IMR-90 (cell line): ENCODE results near the gene RGMA. TPM values are rescaled to one million over a fixed set of nuclear protein-coding genes. Genes with fewer than 3 reads are reported as not detected.

Source experiments
- ATAC-seq: fragments of 200-7000 bp; cut with Tn5 transposase; 2 replicates; pipeline ENCODE4 v1.9.1; 2020; ENCODE audit warnings: low read depth, mild to moderate bottlenecking, moderate library complexity
- BruUV-seq: library from RNA; stranded (reverse); fragments of 400-500 nt; replicated peaks from 2 replicates; lab custom pipeline; 2021; lab: Mats Ljungman, UMichigan
- CTCF ChIA-PET: fragments of 300-600 bp; formaldehyde crosslinking; extraction: SDS; loops from one replicate; lab custom pipeline; 2021; ENCODE audit warnings: antibody characterized with exemption; lab: Yijun Ruan, JAX
- POLR2A ChIA-PET: fragments of 300-600 bp; sonication (Branson Sonifier 250); formaldehyde crosslinking; loops from one replicate; lab custom pipeline; 2022; ENCODE audit warnings: antibody characterized with exemption; ENCODE audit not compliant: unreplicated experiment; lab: Charles Lee
- DNase-seq: peaks from one replicate; pipeline ENCODE4 v3.0.0; 2013
- H2AFZ ChIP-seq: replicated peaks from 2 replicates; pipeline ENCODE3; 2013; ENCODE audit warnings: low read length, mild to moderate bottlenecking; ENCODE audit not compliant: poor library complexity
- H2AK5ac ChIP-seq: 2 replicates; pipeline ENCODE4 v1.6.1; 2013; ENCODE audit warnings: low read depth, low read length, inconsistent platforms
- H2AK9ac ChIP-seq: replicated peaks from 2 replicates; pipeline ENCODE3; 2013; ENCODE audit warnings: mild to moderate bottlenecking, low read depth, low read length, moderate library complexity; ENCODE audit not compliant: poor library complexity
- H2BK120ac ChIP-seq: 2 replicates; pipeline ENCODE4 v1.6.1; 2013; ENCODE audit warnings: low read depth, low read length, inconsistent platforms
- H2BK15ac ChIP-seq: 3 replicates; pipeline ENCODE4 v1.6.1; 2013; ENCODE audit warnings: low read depth, low read length, inconsistent platforms
- H2BK20ac ChIP-seq: 2 replicates; pipeline ENCODE4 v1.6.1; 2013; ENCODE audit warnings: low read depth, mild to moderate bottlenecking, inconsistent platforms, low read length, moderate library complexity
- H2BK5ac ChIP-seq: 2 replicates; pipeline ENCODE4 v1.6.1; 2013; ENCODE audit warnings: mild to moderate bottlenecking, low read depth, low read length, inconsistent platforms; ENCODE audit not compliant: poor library complexity, severe bottlenecking
- H3K14ac ChIP-seq: replicated peaks from 2 replicates; pipeline ENCODE4 v1.6.1; 2013; ENCODE audit warnings: low read depth, low read length, inconsistent platforms
- H3K18ac ChIP-seq: 2 replicates; pipeline ENCODE4 v1.6.1; 2013; ENCODE audit warnings: low read depth, low read length, control low read depth
- H3K23ac ChIP-seq: 2 replicates; pipeline ENCODE4 v1.6.1; 2013; ENCODE audit warnings: low read depth, low read length, inconsistent platforms
- H3K27ac ChIP-seq: 2 replicates; pipeline ENCODE4 v1.5.1; 2013; ENCODE audit warnings: mild to moderate bottlenecking, control low read depth, low read length; ENCODE audit not compliant: insufficient read depth
- H3K27me3 ChIP-seq: 2 replicates; pipeline ENCODE4 v1.6.1; 2013; ENCODE audit warnings: low read length; ENCODE audit not compliant: control insufficient read depth, insufficient read depth
- H3K36me3 ChIP-seq: 2 replicates; pipeline ENCODE4 v1.6.1; 2013; ENCODE audit warnings: low read length, mixed read lengths; ENCODE audit not compliant: control insufficient read depth, insufficient read depth
- H3K4ac ChIP-seq: 2 replicates; pipeline ENCODE4 v1.6.1; 2013; ENCODE audit warnings: low read depth, low read length, inconsistent platforms
- H3K4me1 ChIP-seq: 2 replicates; pipeline ENCODE4 v1.6.1; 2013; ENCODE audit warnings: low read length, mixed read lengths; ENCODE audit not compliant: control insufficient read depth, insufficient read depth
- H3K4me2 ChIP-seq: 2 replicates; pipeline ENCODE4 v1.6.1; 2013; ENCODE audit warnings: low read depth, mild to moderate bottlenecking, control low read depth, low read length, moderate library complexity
- H3K4me3 ChIP-seq: 2 replicates; pipeline ENCODE4 v1.5.1; 2013; ENCODE audit warnings: low read depth, mild to moderate bottlenecking, control low read depth, low read length, moderate library complexity; ENCODE audit not compliant: insufficient read depth
- H3K56ac ChIP-seq: 2 replicates; pipeline ENCODE4 v1.6.1; 2013; ENCODE audit warnings: low read length, inconsistent platforms; ENCODE audit not compliant: insufficient read depth; ENCODE audit errors: extremely low read depth
- H3K79me1 ChIP-seq, 2 experiments: 2 replicates each; pipeline ENCODE4 v1.6.1; 2013; ENCODE audit warnings: low read length in 2 of 2, inconsistent platforms in 1 of 2, low read depth in 1 of 2
- H3K9ac ChIP-seq: 2 replicates; pipeline ENCODE4 v1.6.1; 2013; ENCODE audit warnings: low read depth, low read length, control low read depth
- H3K9me1 ChIP-seq: 2 replicates; pipeline ENCODE4 v1.6.1; 2013; ENCODE audit warnings: low read length, inconsistent platforms; ENCODE audit not compliant: insufficient read depth
- H3K9me3 ChIP-seq: 2 replicates; pipeline ENCODE4 v1.6.1; 2013; ENCODE audit warnings: low read length; ENCODE audit not compliant: control insufficient read depth, insufficient read depth
- H4K20me1 ChIP-seq: 2 replicates; pipeline ENCODE4 v1.6.1; 2013; ENCODE audit warnings: low read length, inconsistent platforms; ENCODE audit not compliant: insufficient read depth
- H4K5ac ChIP-seq: 2 replicates; pipeline ENCODE4 v1.6.1; 2013; ENCODE audit warnings: mild to moderate bottlenecking, low read depth, low read length, control low read depth
- H4K8ac ChIP-seq, 2 experiments: 2 replicates each; pipeline ENCODE4 v1.6.1; 2013; ENCODE audit warnings: low read depth in 2 of 2, low read length in 2 of 2, control low read depth in 1 of 2, inconsistent platforms in 1 of 2
- H4K91ac ChIP-seq: 2 replicates; pipeline ENCODE4 v1.6.1; 2013; ENCODE audit warnings: low read depth, low read length, inconsistent platforms; ENCODE audit not compliant: insufficient read depth
- BHLHE40 ChIP-seq: fragments of 150-350 bp; IDR thresholded peaks from 2 replicates; pipeline ENCODE4 v1.6.1; 2016; ENCODE audit warnings: mild to moderate bottlenecking, low read depth, low read length
- CEBPB ChIP-seq: IDR thresholded peaks from 2 replicates; pipeline ENCODE4 v1.6.1; 2012; ENCODE audit warnings: low read depth, low read length, improper control_type of control experiment
- CHD1 ChIP-seq: IDR thresholded peaks from 2 replicates; pipeline ENCODE4 v1.6.1; 2012; ENCODE audit warnings: low read depth, low read length, improper control_type of control experiment
- FOS ChIP-seq: fragments of 150-350 bp; IDR thresholded peaks from 2 replicates; pipeline ENCODE4 v1.6.1; 2016; ENCODE audit warnings: low read depth, low read length
- MAFK ChIP-seq: IDR thresholded peaks from 2 replicates; pipeline ENCODE4 v1.6.1; 2012; ENCODE audit warnings: low read depth, low read length, improper control_type of control experiment
- MAZ ChIP-seq: IDR thresholded peaks from 2 replicates; pipeline ENCODE4 v1.6.1; 2012; ENCODE audit warnings: low read depth, mild to moderate bottlenecking, low read length, improper control_type of control experiment, moderate library complexity, borderline replicate concordance
- MXI1 ChIP-seq: IDR thresholded peaks from 2 replicates; pipeline ENCODE4 v1.6.1; 2012; ENCODE audit warnings: low read depth, mild to moderate bottlenecking, low read length, moderate library complexity, borderline replicate concordance
- NFE2L2 ChIP-seq: fragments of 150-350 bp; IDR thresholded peaks from 2 replicates; pipeline ENCODE4 v1.6.1; 2016; ENCODE audit warnings: low read depth, mild to moderate bottlenecking, low read length
- POLR2A ChIP-seq: IDR thresholded peaks from 2 replicates; pipeline ENCODE4 v1.6.1; 2012; ENCODE audit warnings: mild to moderate bottlenecking, low read depth, low read length
- RAD21 ChIP-seq: IDR thresholded peaks from 2 replicates; pipeline ENCODE4 v1.6.1; 2012; ENCODE audit warnings: low read length, improper control_type of control experiment
- RCOR1 ChIP-seq: IDR thresholded peaks from 2 replicates; pipeline ENCODE4 v1.6.1; 2012; ENCODE audit warnings: mild to moderate bottlenecking, low read length, improper control_type of control experiment; ENCODE audit not compliant: insufficient replicate concordance
- RFX5 ChIP-seq: IDR thresholded peaks from 2 replicates; pipeline ENCODE4 v1.8.0; 2012; ENCODE audit warnings: low read depth, mild to moderate bottlenecking, low read length, moderate library complexity
- SMC3 ChIP-seq: fragments of 150-350 bp; IDR thresholded peaks from 2 replicates; pipeline ENCODE4 v1.6.1; 2016; ENCODE audit warnings: low read depth, mild to moderate bottlenecking, antibody characterized with exemption, low read length, moderate library complexity
- USF2 ChIP-seq: fragments of 150-350 bp; IDR thresholded peaks from 2 replicates; pipeline ENCODE4 v1.6.1; 2017; ENCODE audit warnings: mild to moderate bottlenecking, antibody characterized with exemption, low read length, low read depth
- WGBS, 2 experiments: methylation state at CpG; one replicate each; pipeline versions ENCODE4 v1.1.5 to v1.1.7; 2013; ENCODE audit warnings: missing lambda C conversion rate in 2 of 2; ENCODE audit not compliant: insufficient read length in 1 of 2; ENCODE audit errors: extremely low coverage in 2 of 2; 5-methylcytosine and 5-hydroxymethylcytosine counted together
- dilution Hi-C: fragments of 300-500 bp; cut with HindIII; formaldehyde crosslinking; loops from one replicate; pipeline ENCODE4 v1.14.3; 2018; ENCODE audit warnings: low sequenced_read_pairs; ENCODE audit not compliant: unreplicated experiment
- in situ Hi-C: fragments of 300-500 bp; cut with MboI; formaldehyde crosslinking; loops from 3 replicates; pipeline ENCODE4 v1.14.3; 2019; ENCODE audit warnings: low sequenced_read_pairs, inconsistent platforms, mixed read lengths
- intact Hi-C: fragments of 100-400 bp; cut with micrococcal nuclease; formaldehyde crosslinking; loops from 2 replicates; pipeline ENCODE4 v1.10.0; 2022
- polyA plus RNA-seq, 3 experiments: library from polyadenylated mRNA; depleted of rRNA; stranded (reverse); fragments of >200 nt; gene quantifications; 2 replicates each; pipeline ENCODE4 v1.2.3, GENCODE V29; 2012; ENCODE audit warnings: low replicate concordance in 1 of 3
- total RNA-seq: library from RNA; depleted of rRNA; stranded (reverse); fragments of >200 nt; gene quantifications from 2 replicates; pipeline ENCODE4 v1.2.3, GENCODE V29; 2012
- TF ChIP-seq, protein P1 (sequence below): fragments of 150-350 bp; IDR thresholded peaks from 2 replicates; pipeline ENCODE4 v1.6.1; 2016; ENCODE audit warnings: low read depth, mild to moderate bottlenecking, low read length, moderate library complexity, borderline replicate concordance
- TF ChIP-seq, protein P2 (sequence below): conservative IDR thresholded peaks from 2 replicates; pipeline ENCODE4 v1.5.1; 2012; ENCODE audit warnings: mild to moderate bottlenecking, low read depth, low read length, improper control_type of control experiment

The RGMA gene
- total and polyA plus RNA-seq, 2 of the 4 experiments (the other 2 are of a cell fraction) = 0.18 to 0.26 TPM

DNA sequence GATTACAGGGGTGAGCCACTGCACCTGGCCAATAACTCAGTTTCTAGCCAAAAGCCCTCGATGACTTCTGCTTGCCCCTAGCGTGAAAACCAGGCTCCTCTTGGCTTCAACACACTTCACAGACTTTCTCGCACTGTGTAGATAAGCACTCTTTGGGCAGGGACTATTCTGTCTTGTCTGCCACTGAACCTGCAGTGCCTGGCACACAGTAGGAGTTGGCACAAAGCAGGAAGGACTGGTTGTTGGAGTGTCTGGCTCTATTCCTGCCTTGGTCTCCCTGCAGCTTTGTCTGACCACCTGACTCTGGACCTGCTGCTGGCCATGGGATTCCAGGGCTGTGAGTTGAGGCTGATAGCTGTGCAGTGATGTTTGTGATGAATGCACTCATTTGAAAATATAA lies 46.4 kb upstream of the RGMA start:
- H3K4me2 ChIP-seq = no peak overlapping the region
- no peak overlapping the region for H2AK5ac ChIP-seq
- no peak overlapping the region for H4K5ac ChIP-seq
- H3K23ac ChIP-seq = no peak overlapping the region
- no peak overlapping the region for H3K27ac ChIP-seq
- H3K9me1 ChIP-seq = no peaks in the 10 kb centered on the region
- H2AFZ ChIP-seq = no peak overlapping the region
- TF ChIP-seq RAD21 (no peak), MXI1 (no peak), BHLHE40 (no peak), RCOR1 (no peak), USF2 (no peak), CEBPB (no peak), RFX5 (no peak), MAZ (no peak), FOS (no peak), NFE2L2 (no peak), MAFK (no peak), POLR2A (no peak), CHD1 (no peak), SMC3 (no peak)
- TF ChIP-seq, protein P1, sequence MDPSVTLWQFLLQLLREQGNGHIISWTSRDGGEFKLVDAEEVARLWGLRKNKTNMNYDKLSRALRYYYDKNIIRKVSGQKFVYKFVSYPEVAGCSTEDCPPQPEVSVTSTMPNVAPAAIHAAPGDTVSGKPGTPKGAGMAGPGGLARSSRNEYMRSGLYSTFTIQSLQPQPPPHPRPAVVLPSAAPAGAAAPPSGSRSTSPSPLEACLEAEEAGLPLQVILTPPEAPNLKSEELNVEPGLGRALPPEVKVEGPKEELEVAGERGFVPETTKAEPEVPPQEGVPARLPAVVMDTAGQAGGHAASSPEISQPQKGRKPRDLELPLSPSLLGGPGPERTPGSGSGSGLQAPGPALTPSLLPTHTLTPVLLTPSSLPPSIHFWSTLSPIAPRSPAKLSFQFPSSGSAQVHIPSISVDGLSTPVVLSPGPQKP = no peak
- TF ChIP-seq, protein P2, sequence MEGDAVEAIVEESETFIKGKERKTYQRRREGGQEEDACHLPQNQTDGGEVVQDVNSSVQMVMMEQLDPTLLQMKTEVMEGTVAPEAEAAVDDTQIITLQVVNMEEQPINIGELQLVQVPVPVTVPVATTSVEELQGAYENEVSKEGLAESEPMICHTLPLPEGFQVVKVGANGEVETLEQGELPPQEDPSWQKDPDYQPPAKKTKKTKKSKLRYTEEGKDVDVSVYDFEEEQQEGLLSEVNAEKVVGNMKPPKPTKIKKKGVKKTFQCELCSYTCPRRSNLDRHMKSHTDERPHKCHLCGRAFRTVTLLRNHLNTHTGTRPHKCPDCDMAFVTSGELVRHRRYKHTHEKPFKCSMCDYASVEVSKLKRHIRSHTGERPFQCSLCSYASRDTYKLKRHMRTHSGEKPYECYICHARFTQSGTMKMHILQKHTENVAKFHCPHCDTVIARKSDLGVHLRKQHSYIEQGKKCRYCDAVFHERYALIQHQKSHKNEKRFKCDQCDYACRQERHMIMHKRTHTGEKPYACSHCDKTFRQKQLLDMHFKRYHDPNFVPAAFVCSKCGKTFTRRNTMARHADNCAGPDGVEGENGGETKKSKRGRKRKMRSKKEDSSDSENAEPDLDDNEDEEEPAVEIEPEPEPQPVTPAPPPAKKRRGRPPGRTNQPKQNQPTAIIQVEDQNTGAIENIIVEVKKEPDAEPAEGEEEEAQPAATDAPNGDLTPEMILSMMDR = no peak
- no peak overlapping the region for H2BK5ac ChIP-seq
- no peak overlapping the region for H2BK120ac ChIP-seq
- ChIA-PET POLR2A (no interaction called here), CTCF (no interaction called here)
- peaks cover 21% of the 10 kb centered on the region for H3K9me3 ChIP-seq
- WGBS, 2 experiments = no CpG with 5 or more reads among the region's 3 CpGs
- ATAC-seq (no peak), DNase-seq (no peak)
- no peaks in the 10 kb centered on the region for H3K36me3 ChIP-seq
- H3K14ac ChIP-seq = no peak overlapping the region
- H3K4ac ChIP-seq = no peak overlapping the region
- no peak overlapping the region for H3K9ac ChIP-seq
- no peak overlapping the region for H4K91ac ChIP-seq
- H4K8ac ChIP-seq = no peak overlapping the region
- in situ Hi-C loops (no loop called here), dilution Hi-C loops (no loop called here), intact Hi-C loops (no loop called here)
- no peak overlapping the region for H2BK15ac ChIP-seq
- BruUV-seq = no TSS peak
- H3K4me1 ChIP-seq = no peaks in the 10 kb centered on the region
- no peaks in the 10 kb centered on the region for H3K27me3 ChIP-seq
- H2BK20ac ChIP-seq = no peak overlapping the region
- no peak overlapping the region for H3K18ac ChIP-seq
- H3K79me1 ChIP-seq = no peaks in the 10 kb centered on the region
- H3K4me3 ChIP-seq = no peak overlapping the region
- H2AK9ac ChIP-seq = no peak overlapping the region
- no peak overlapping the region for H3K56ac ChIP-seq
- no peaks in the 10 kb centered on the region for H4K20me1 ChIP-seq
